Adrenal gland (tissue), 12 donors: ENCODE results near the gene PEF1. TPM values are rescaled to one million over a fixed set of nuclear protein-coding genes. Genes with fewer than 3 reads are reported as not detected.
A peak's percentile ranks its signal among the peaks of the same experiment; 100 is the strongest.

ENCODE experiments used
- DNase-seq, 7 donors: peaks; one replicate each; pipeline ENCODE4 v3.0.0-alpha.2; 2019 to 2020
- H3K27ac ChIP-seq, 5 donors: fragments of 200-600 bp; sonication (generic) in 4 of 5; 1 replicate in 3 of 5; 2 replicates in 2 of 5; pipeline versions ENCODE4 v1.5.1 to v1.8.0; 2016 to 2020; ENCODE audit warnings: mild to moderate bottlenecking in 1 of 5
- H3K27me3 ChIP-seq: fragments of 200-600 bp; 2 replicates; pipeline ENCODE4 v1.8.0; 2021
- H3K36me3 ChIP-seq, 2 donors: fragments of 200-600 bp; replicated peaks in 1 of 2; 1 replicate in 1 of 2; 2 replicates in 1 of 2; pipeline versions ENCODE4 v1.5.1 to v1.8.0; 2018 to 2022
- H3K4me1 ChIP-seq, 2 donors: fragments of 200-600 bp; replicated peaks in 1 of 2; 1 replicate in 1 of 2; 2 replicates in 1 of 2; pipeline versions ENCODE4 v1.5.1 to v1.8.0; 2018 to 2021
- H3K4me3 ChIP-seq, 4 donors: fragments of 200-600 bp; sonication (generic) in 3 of 4; one replicate each; pipeline ENCODE4 v1.5.1; 2016 to 2018
- H3K9me3 ChIP-seq, 3 donors: fragments of 200-600 bp; sonication (generic) in 1 of 3; replicated peaks in 1 of 3; 1 replicate in 2 of 3; 2 replicates in 1 of 3; pipeline versions ENCODE4 v1.5.1 to v1.8.0; 2016 to 2021
- CTCF ChIP-seq, 6 experiments: fragments of 450-650 bp in 4 of 6; fragments of 200-600 bp in 2 of 6; sonication (generic) in 1 of 6; IDR thresholded peaks; 1 replicate in 5 of 6; 2 replicates in 1 of 6; pipeline versions ENCODE4 v1.5.1 to v1.8.0; 2016 to 2021; ENCODE audit warnings: antibody characterized with exemption in 6 of 6, mild to moderate bottlenecking in 2 of 6, moderate library complexity in 1 of 6
- POLR2A ChIP-seq, 2 donors: fragments of 450-650 bp; IDR thresholded peaks; one replicate each; pipeline ENCODE4 v1.6.1; 2017; ENCODE audit warnings: antibody characterized with exemption in 2 of 2, mild to moderate bottlenecking in 2 of 2, moderate library complexity in 1 of 2
- WGBS, 4 donors: extraction: QIAGEN DNeasy Blood & Tissue Kit in 2 of 4; methylation state at CpG; one replicate each; pipeline versions ENCODE4 v1.1.5 to v1.1.7; 2013 to 2017; 5-methylcytosine and 5-hydroxymethylcytosine counted together
- intact Hi-C, 2 donors: fragments of 100-400 bp; cut with DNase I; formaldehyde crosslinking; loops; one replicate each; pipeline versions ENCODE4 v1.14.1 to v1.15.0; 2022 to 2023
- polyA plus RNA-seq, 3 donors: library from polyadenylated mRNA; stranded (reverse); fragments of 200-250 nt in 2 of 3; fragments of 350-450 nt in 1 of 3; fragmentation: Illumina TruSeq in 1 of 3; extraction: RNeasy Lipid Tissue Mini Kit (QIAGEN cat#74804) in 1 of 3; gene quantifications; one replicate each; pipeline ENCODE4 v1.2.3, GENCODE V29; 2013 to 2014
- total RNA-seq, 9 donors: library from RNA; depleted of rRNA in 4 of 9; stranded (reverse); fragments of >200 nt in 4 of 9; fragments of 120-200 nt in 1 of 9; fragmentation: NEBNext Ultra II Directional in 1 of 9; extraction: Animal tissue kit (Norgen Biotek cat#: 25700) in 1 of 9; gene quantifications; one replicate each; pipeline versions ENCODE4 v1.1.0 to v1.2.4, GENCODE V29; 2013 to 2023
- donor health status: healthy with polysubstance abuse.
- donor health status: Bipolar disorder and iron deficiency.
- donor health status: DM: yes; HTN: yes; CAD: no.
- donor health status: DM: no; HTN: no; CAD: no.
- donor health status: DM: no; HTN: no; CAD: no.
- donor health status: DM: yes; HTN: yes; CAD: no.

The PEF1 gene
- total and polyA plus RNA-seq, 12 donors = 58.2 to 132 (median 86.2) TPM

GRCh38 chr1:31647106-31647505 is 2.4 kb upstream of the PEF1 start:
- DNase-seq = no peak
- Histone ChIP-seq H3K9me3 (no peaks in the 10 kb centered on the region), H3K4me3 (no peak overlapping the region), H3K4me1 (peaks cover 10 to 20% of the 10 kb centered on the region in 2 donors), H3K27me3 (no peaks in the 10 kb centered on the region), H3K27ac (no peak overlapping the region), H3K36me3 (no peaks in the 10 kb centered on the region)
- intact Hi-C loops = no loop called here
- no peak for TF ChIP-seq POLR2A (IDR thresholded peaks at IDR 0.05)
- no peak for TF ChIP-seq CTCF (IDR thresholded peaks at IDR 0.05)
- 75 to 87% (median 80%) methylated on average over 2 of the region's 2 CpGs for WGBS, 4 donors

GRCh38 chr1:31646259-31646960 is 1.7 kb upstream of the PEF1 start:
- Histone ChIP-seq H3K27ac (no peak overlapping the region), H3K27me3 (no peaks in the 10 kb centered on the region), H3K9me3 (no peaks in the 10 kb centered on the region), H3K36me3 (no peaks in the 10 kb centered on the region), H3K4me3 (no peak overlapping the region), H3K4me1 (peaks cover 10 to 20% of the 10 kb centered on the region in 2 donors)
- TF ChIP-seq CTCF (IDR thresholded peaks at IDR 0.05) (no peak), POLR2A (IDR thresholded peaks at IDR 0.05) (no peak)
- DNase-seq = no peak
- intact Hi-C loops = no loop called here
- 95 to 97% (median 96%) methylated on average over 4 of the region's 4 CpGs for WGBS, 4 donors

- intact Hi-C loops = no loop called here
- no peak for DNase-seq
- Histone ChIP-seq H3K4me3 (peak overlapping the region; percentile 12 to 87 (median 73)), H3K27ac (peak overlapping the region; percentile 85 to 99 (median 96)), H3K4me1 (peaks cover 10 to 21% of the 10 kb centered on the region in 2 donors), H3K27me3 (no peaks in the 10 kb centered on the region), H3K9me3 (no peaks in the 10 kb centered on the region), H3K36me3 (no peaks in the 10 kb centered on the region)
- TF ChIP-seq CTCF (IDR thresholded peaks at IDR 0.05) (no peak), POLR2A (IDR thresholded peaks at IDR 0.05) (no peak)
- 0 to 4% (median 0%) methylated on average over 11 of the region's 11 CpGs for WGBS, 4 donors
Measured at GRCh38 chr1:31645274-31645568, 545 bp upstream of the PEF1 start.

GRCh38 chr1:31643976-31644559 is 608 bp downstream of the PEF1 start:
- DNase-seq = no peak
- Histone ChIP-seq H3K27ac (peak overlapping the region; percentile 85 to 99 (median 96)), H3K4me1 (peaks cover 10 to 33% of the 10 kb centered on the region in 2 donors), H3K9me3 (no peaks in the 10 kb centered on the region), H3K27me3 (no peaks in the 10 kb centered on the region), H3K36me3 (no peaks in the 10 kb centered on the region), H3K4me3 (peak overlapping the region; percentile 69 to 87 (median 80))
- WGBS, 4 donors = 2 to 7% (median 4%) methylated on average over 11 to 18 of the region's 18 CpGs
- intact Hi-C loops = no loop called here
- no peak for TF ChIP-seq POLR2A (IDR thresholded peaks at IDR 0.05)
- no peak for TF ChIP-seq CTCF (IDR thresholded peaks at IDR 0.05)
